ENCODE measurements around the gene RPTOR. TPM values are rescaled to one million over a fixed set of nuclear protein-coding genes. Genes with fewer than 3 reads are reported as not detected.

Gene RPTOR
- total RNA-seq, 1 experiment from 2014 or later = 66.7 TPM

- Histone ChIP-seq H3K4me1 (peaks cover 2% of the 10 kb centered on the region), H3K4me3 (ENCODE audit: low read depth, low read length) (no peak overlapping the region), H3K36me3 (ENCODE audit: control insufficient read depth, insufficient read depth, low read length) (no peaks in the 10 kb centered on the region), H3K9me3 (no peaks in the 10 kb centered on the region), H3K27me3 (replicated peaks; ENCODE audit: control insufficient read depth, insufficient read depth, low read length) (no peaks in the 10 kb centered on the region)
- H3K36me3 Mint-ChIP-seq (ENCODE audit: insufficient read depth, unreplicated experiment) = peaks cover 34% of the 10 kb centered on the region
- no peak for DNase-seq
- H3K4me1 Mint-ChIP-seq (ENCODE audit: low read depth, unreplicated experiment) = no peaks in the 10 kb centered on the region
- intact Hi-C loops (cut with micrococcal nuclease; ENCODE audit: unreplicated experiment) = no loop called here
- H3K27me3 Mint-ChIP-seq (ENCODE audit: insufficient read depth, unreplicated experiment) = no peaks in the 10 kb centered on the region
- ChIA-PET CTCF (no interaction called here), POLR2A (no interaction called here)
- H3K4me3 Mint-ChIP-seq (ENCODE audit: unreplicated experiment) = no peak overlapping the region
- H3K27ac Mint-ChIP-seq (ENCODE audit: unreplicated experiment) = no peak overlapping the region
- no peaks in the 10 kb centered on the region for H3K9me3 Mint-ChIP-seq (ENCODE audit: unreplicated experiment)
- no peak for TF ChIP-seq CTCF (IDR thresholded peaks at IDR 0.05; ENCODE audit: insufficient read depth in 1 of 2, low read depth in 1 of 2, low read length in 1 of 2, severe bottlenecking in 1 of 2, unreplicated experiment in 1 of 2)
- BruUV-seq (replicated peaks) = no TSS peak
Measured at GRCh38 chr17:80861892-80862291, 317.3 kb downstream of the RPTOR start.

GRCh38 chr17:80862481-80862961 is 317.9 kb downstream of the RPTOR start:
- Histone ChIP-seq H3K4me1 (no peaks in the 10 kb centered on the region), H3K27me3 (replicated peaks; ENCODE audit: control insufficient read depth, insufficient read depth, low read length) (no peaks in the 10 kb centered on the region), H3K9me3 (no peaks in the 10 kb centered on the region), H3K4me3 (ENCODE audit: low read depth, low read length) (no peak overlapping the region), H3K36me3 (ENCODE audit: control insufficient read depth, insufficient read depth, low read length) (no peaks in the 10 kb centered on the region)
- intact Hi-C loops (cut with micrococcal nuclease; ENCODE audit: unreplicated experiment) = no loop called here
- H3K27ac Mint-ChIP-seq (ENCODE audit: unreplicated experiment) = no peak overlapping the region
- peak in 1 of 2 experiments; percentile 38 for DNase-seq
- H3K9me3 Mint-ChIP-seq (ENCODE audit: unreplicated experiment) = no peaks in the 10 kb centered on the region
- ChIA-PET CTCF (no interaction called here), POLR2A (no interaction called here)
- H3K4me1 Mint-ChIP-seq (ENCODE audit: low read depth, unreplicated experiment) = no peaks in the 10 kb centered on the region
- TF ChIP-seq CTCF (IDR thresholded peaks at IDR 0.05; ENCODE audit: insufficient read depth in 1 of 2, low read depth in 1 of 2, low read length in 1 of 2, severe bottlenecking in 1 of 2, unreplicated experiment in 1 of 2) = no peak
- no peak overlapping the region for H3K4me3 Mint-ChIP-seq (ENCODE audit: unreplicated experiment)
- H3K27me3 Mint-ChIP-seq (ENCODE audit: insufficient read depth, unreplicated experiment) = no peaks in the 10 kb centered on the region
- BruUV-seq (replicated peaks) = no TSS peak
- H3K36me3 Mint-ChIP-seq (ENCODE audit: insufficient read depth, unreplicated experiment) = peaks cover 32% of the 10 kb centered on the region

- DNase-seq = no peak
- no peaks in the 10 kb centered on the region for H3K27me3 ChIP-seq (replicated peaks; ENCODE audit: control insufficient read depth, insufficient read depth, low read length)
- Mint-ChIP-seq H3K4me1 (ENCODE audit: low read depth, unreplicated experiment) (no peaks in the 10 kb centered on the region), H3K36me3 (ENCODE audit: insufficient read depth, unreplicated experiment) (peaks cover 30% of the 10 kb centered on the region), H3K27ac (ENCODE audit: unreplicated experiment) (no peak overlapping the region), H3K9me3 (ENCODE audit: unreplicated experiment) (no peaks in the 10 kb centered on the region), H3K27me3 (ENCODE audit: insufficient read depth, unreplicated experiment) (no peaks in the 10 kb centered on the region), H3K4me3 (ENCODE audit: unreplicated experiment) (no peak overlapping the region)
- H3K4me3 ChIP-seq (ENCODE audit: low read depth, low read length) = no peak overlapping the region
- no TSS peak for BruUV-seq (replicated peaks)
- no peaks in the 10 kb centered on the region for H3K36me3 ChIP-seq (ENCODE audit: control insufficient read depth, insufficient read depth, low read length)
- H3K4me1 ChIP-seq = no peaks in the 10 kb centered on the region
- intact Hi-C loops (cut with micrococcal nuclease; ENCODE audit: unreplicated experiment) = no loop called here
- no peak for TF ChIP-seq CTCF (IDR thresholded peaks at IDR 0.05; ENCODE audit: insufficient read depth in 1 of 2, low read depth in 1 of 2, low read length in 1 of 2, severe bottlenecking in 1 of 2, unreplicated experiment in 1 of 2)
- POLR2A ChIA-PET = no interaction called here
- CTCF ChIA-PET = no interaction called here
- no peaks in the 10 kb centered on the region for H3K9me3 ChIP-seq
Measured at GRCh38 chr17:80862978-80863377, 318.3 kb downstream of the RPTOR start.
